GM19452 (cell line): ENCODE data around the gene FHOD3.
"Not testable (repeated sequence)": the region's sequence is repeated elsewhere in the genome, so short reads cannot be mapped to it uniquely, and the experiment has no call there.

ENCODE experiments used
- ATAC-seq: cut with Tn5 transposase; IDR thresholded peaks from one replicate; pipeline ENCODE4 v1.9.1; 2021; ENCODE audit not compliant: unreplicated experiment

Gene FHOD3

GRCh38 chr18:36441426-36442240, 144.1 kb downstream of the FHOD3 start:
- ATAC-seq, result no peak

DNA sequence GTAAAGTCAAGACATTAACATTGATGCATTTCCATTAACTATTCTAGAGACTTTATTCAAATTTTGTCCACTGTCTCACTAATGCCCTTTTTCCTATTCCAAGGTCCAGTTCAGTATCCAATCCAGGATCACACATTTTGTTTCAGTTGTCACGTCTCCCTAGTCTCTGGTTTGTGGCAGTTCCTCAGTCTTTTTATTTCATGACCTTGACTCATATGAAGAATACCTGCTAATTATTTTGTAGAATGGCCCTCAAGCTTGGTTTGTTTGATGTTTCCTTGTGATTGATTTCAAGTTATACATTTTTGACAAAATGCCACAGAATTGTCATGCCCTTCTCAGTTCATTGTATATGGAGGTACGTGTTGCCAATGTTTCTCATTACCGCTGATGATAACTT, 145.2 kb downstream of the FHOD3 start:
- no peak for ATAC-seq

DNA sequence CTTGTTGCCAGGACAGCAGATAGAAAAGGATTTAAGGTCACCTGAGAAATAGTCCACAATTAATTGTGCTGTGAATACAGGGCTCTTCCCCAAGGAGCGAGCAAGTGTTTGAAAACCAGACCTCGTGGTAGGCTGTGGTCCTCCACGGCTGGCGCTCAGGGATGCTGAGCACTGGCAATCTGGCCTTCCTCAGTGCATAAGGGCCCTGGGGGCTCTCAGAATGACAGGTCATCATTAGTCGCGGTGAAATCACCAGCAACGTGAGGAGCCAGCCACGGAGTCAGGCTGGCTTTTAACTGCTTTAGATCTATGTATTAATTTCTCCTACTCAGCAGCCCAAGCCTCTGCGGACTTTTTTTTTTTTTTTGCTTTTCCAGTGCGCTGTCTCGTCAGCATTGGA, 148.5 kb downstream of the FHOD3 start:
- ATAC-seq, result no peak

GRCh38 chr18:36448384-36449290, 151.1 kb downstream of the FHOD3 start:
- no peak for ATAC-seq

DNA sequence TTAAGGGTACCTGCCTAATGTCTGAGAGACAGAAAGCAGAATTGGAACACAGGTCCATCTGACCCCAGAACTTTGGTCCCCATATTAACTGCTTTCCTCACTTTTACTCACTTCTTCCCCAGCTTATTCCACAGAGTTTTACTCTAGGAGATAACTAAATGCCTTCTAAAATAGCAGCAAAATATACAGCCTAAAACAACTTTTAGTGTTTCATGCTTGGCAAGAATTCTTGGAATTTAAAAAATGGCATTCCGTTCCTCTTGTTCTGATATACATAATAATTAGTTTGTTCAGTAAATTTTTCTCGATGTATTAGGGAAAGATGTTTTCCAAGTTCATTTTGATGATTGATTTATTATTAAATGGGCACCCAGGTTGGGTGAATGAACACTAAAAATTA, 151.9 kb downstream of the FHOD3 start:
- ATAC-seq, result no peak

DNA sequence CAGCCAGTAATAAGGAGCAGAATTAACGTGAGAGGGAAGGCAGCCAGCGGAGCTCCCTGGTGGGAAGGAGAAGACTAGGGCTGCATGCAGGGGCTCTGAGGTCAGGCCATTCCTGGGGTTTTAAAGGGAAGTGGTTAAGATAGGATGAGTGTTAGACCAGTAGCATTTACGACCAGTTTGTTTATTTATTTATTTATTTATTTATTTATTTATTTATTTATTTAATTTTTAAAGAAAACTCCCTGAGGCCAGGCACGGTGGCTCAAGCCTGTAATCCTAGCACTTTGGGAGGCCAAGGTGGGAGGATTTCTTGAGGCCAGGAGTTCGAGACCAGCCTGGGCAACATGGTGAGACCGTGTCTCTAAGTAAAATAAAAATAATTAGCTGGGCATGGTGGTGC, 152.8 kb downstream of the FHOD3 start:
- no peak for ATAC-seq

DNA sequence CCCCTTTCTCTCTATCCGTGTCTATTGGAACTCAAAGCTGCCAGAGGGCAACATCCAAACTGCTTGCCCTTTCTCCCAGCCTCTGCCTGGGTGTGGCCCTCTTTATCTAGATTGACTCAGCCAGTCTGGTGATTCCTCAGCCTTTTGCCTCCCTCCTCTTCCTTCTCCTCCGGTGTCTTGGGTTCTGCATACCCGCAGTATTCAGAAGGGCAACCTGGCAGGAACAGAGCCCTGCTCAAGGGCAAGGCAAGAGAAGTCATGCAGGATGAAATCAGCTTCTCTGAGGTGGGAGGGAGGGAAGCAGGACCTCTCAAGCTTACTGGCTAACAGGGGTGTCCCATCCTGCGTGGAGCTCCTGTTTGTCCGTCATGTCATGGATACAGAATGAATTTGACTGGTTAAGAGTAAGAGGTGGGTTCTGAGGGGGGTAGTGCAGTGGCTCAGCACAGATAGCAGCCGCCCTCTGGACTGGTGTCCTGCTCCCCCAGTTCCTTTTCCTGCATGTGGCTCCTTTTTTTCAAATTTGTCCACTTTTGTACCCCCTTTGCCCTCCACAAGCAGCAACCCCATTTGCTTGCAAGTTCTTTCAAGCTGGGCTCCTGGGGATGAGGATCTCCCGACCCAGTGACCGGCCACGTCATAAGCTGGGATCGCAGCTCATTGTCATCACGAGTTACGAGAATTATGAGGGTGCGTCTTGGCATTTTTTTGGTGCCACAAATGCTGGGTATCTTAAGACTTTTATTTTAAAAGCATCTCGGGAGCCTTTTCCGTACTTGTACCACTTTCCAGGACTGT, 154.1 kb downstream of the FHOD3 start:
- ATAC-seq, result no peak

DNA sequence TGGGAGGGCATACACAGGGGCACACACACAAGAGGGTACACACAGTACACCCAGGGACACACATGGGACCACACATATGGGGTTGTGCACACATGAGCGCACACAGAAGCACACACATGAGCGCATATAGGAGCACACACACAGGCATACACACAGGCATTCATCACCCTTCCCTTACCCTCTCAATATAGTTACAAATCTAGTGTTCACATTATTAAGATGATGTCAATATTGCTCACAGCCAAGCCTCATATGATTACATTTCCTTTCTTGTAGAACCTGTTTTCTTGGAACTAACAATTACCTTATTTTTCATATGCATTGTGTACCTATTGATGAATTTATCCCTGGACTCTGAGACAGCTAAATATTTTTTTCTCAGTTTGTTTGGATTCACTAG, 156.7 kb downstream of the FHOD3 start:
- no peak for ATAC-seq

- ATAC-seq, result no peak
Observed at GRCh38 chr18:36454848-36455458, 157.4 kb downstream of the FHOD3 start.

DNA sequence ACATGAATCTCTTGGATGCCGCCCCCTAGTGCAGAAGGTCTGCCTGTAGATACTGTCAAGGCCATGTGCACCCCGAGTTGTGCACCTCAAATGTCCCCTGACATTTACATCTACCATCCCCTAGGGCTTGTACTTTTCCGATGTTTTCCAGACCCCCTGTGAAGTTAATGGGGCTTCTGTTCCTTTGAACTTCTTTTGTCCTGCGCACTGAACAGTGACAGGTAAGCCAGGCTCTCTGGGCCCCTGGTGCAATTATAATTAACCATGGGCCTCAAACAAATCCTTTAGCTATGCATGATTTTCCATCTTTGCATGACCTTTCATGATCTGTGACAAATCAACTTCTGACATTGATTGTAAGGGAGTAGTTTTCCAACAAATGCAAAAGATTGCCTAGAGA, 158.4 kb downstream of the FHOD3 start:
- ATAC-seq, result no peak

GRCh38 chr18:36456622-36457021, 159.1 kb downstream of the FHOD3 start:
- ATAC-seq, result no peak

DNA sequence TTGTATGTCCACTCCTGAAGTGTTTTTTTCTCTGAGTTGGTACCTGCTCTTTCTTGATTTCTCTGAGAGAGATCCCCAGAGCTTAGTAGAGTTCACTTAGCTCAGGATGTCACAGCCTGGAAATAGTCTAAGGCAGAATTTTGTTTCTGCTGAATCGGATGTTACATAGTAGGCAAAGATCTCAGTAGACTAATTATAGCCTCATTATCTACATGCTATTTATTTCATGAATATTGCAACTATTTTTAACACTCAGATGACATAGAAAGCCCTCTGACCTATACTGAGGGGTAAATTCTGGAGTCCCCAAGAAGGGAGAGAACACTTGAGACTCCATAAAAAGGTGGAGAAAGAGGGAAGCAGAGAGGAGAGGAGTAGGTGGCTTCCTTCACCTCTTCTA, 160.2 kb downstream of the FHOD3 start:
- no peak for ATAC-seq

DNA sequence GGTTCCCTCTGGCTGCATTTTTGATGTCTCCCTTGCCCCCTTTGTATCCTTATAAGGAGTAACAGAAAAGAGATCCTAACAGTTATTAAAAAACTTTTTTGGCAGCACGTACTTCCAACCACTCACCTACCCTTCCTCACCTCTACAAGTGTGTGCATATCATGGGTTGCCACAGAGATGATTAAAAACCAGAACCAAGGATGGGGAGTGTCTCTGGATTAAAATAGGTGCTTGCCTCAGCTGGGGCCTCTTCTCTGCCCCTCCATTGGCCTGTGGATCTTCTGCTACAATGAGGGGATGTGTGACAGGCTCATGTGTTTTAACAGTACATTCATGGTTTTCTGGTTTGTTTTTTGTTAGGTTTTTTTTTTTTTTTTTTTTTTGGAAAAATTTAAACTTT, 160.8 kb downstream of the FHOD3 start:
- no peak for ATAC-seq

DNA sequence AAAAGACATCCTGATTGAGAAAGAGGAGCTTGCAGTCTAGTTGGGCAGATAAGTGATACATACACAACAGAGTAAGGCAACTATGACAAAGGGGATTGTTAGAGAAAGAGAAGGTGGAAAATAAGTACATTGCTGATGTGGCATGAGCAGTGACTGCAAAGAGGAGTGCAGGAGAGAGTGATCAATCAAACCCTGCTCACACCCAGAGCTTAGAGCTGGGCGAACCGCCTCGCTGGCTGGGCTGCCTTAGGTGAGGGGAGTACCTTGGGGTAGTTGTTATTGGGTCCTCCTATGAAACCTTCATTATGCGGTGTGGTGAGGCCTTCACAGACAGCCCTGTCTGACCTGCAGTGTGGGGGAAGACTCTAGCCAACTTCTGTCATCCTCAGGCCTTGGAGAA, 161.7 kb downstream of the FHOD3 start:
- ATAC-seq, result no peak

DNA sequence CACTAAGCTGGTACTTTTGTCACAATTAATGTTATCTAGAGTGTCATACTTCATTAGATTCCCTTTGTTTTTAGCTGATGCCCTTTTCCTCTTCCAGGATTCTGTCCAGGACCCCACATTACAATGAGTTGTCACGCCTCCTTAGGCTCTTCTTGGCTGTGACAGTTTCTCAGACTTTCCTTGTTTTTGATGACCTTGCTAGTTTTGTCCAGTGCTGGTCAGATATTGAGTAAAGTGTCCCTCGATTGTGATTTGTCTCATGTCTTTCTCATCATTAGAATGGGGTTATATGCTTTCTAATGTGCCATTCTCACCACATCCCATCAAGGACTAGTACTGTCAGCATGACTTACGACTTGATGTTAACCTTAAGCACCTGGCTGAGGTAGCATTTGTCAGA, 162.3 kb downstream of the FHOD3 start:
- ATAC-seq, result no peak

DNA sequence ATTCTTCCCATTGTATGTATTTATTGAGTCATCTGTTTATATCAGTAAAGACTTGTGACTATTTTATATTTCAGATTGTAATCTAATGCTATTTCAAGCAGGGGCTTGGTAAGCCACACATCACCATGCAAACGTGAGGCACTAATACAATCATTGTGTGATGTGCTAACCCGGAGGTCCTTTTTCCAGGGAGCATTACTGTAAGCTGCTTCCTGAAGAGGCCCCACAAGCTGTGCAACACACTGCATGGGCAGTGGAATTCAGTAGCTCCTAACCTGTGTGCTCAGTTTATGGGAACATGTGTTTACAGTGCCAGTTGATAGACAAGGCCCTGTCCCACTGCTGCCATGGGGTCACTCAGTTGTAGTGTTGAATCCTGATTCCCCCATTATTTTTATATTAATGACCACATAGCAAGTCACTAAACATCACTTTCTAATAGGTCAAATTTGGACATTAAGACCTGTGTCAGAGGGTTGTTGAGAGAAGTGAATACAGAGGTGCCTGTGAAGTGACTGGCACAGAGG, 162.9 kb downstream of the FHOD3 start:
- no peak for ATAC-seq

GRCh38 chr18:36460854-36461253, 163.3 kb downstream of the FHOD3 start:
- ATAC-seq, result no peak

GRCh38 chr18:36461551-36461987, 164.1 kb downstream of the FHOD3 start:
- ATAC-seq, result no peak

- not testable (repeated sequence) for ATAC-seq
Observed at GRCh38 chr18:36463516-36463915, 166.0 kb downstream of the FHOD3 start.

DNA sequence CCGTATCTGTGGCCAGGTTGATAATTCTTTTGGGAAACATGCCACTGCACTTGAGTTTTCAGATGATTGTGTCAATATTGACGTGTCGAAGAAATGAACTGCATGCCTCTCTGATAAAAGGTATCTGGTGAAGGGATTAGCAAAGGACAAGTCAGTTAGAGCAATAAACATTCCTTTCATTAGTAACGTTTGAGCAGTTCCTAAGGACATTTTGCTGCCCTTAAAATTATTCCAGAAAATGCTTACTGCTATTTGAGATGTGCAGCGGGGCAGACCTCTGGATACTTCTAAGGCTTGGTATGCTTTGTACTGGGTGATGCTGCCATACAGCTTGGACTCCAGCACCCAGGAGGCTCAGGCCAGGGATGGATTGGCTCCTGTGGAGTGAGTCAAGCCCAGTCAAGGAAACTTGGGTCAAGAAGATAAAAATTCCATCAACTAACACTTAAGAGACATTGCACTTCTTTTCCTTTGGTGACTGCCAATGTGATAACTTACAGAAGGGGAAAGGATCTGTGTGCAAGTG, 166.7 kb downstream of the FHOD3 start:
- no peak for ATAC-seq
